ENCODE measurements around the gene SELENOP. TPM values are rescaled to one million over a fixed set of nuclear protein-coding genes. Genes with fewer than 3 reads are reported as not detected.

Gene SELENOP
- polyA plus RNA-seq, 1 donor from 2014 or later: 5.0 TPM

- no peak overlapping the region for H3K27ac ChIP-seq (ENCODE audit: low read length)
- TF ChIP-seq CTCF (IDR thresholded peaks at IDR 0.05; ENCODE audit: poor library complexity, severe bottlenecking): no peak
- TF ChIP-seq MXI1 (conservative IDR thresholded peaks at IDR 0.05; ENCODE audit: poor library complexity, severe bottlenecking): no peak
- H3K79me2 ChIP-seq (replicated peaks; ENCODE audit: insufficient read depth, low read length): no peaks in the 10 kb centered on the region
- H3K4me3 ChIP-seq (ENCODE audit: low read length): no peak overlapping the region
- no peak overlapping the region for H3K4me2 ChIP-seq (ENCODE audit: low read length)
- H3K9me2 ChIP-seq (ENCODE audit: insufficient read depth, low read length): no peaks in the 10 kb centered on the region
- no peak overlapping the region for H2AFZ ChIP-seq (ENCODE audit: low read depth, low read length)
- H3K27me3 ChIP-seq (ENCODE audit: insufficient read depth, low read depth, low read length): no peaks in the 10 kb centered on the region
- H3K9ac ChIP-seq (ENCODE audit: low read length): no peak overlapping the region
- H4K20me1 ChIP-seq (ENCODE audit: insufficient read depth): no peaks in the 10 kb centered on the region
- no peaks in the 10 kb centered on the region for H3F3A ChIP-seq (ENCODE audit: insufficient read depth, low read length, poor library complexity, severe bottlenecking)
- H3K36me3 ChIP-seq (ENCODE audit: insufficient read depth, low read length): no peaks in the 10 kb centered on the region
- no peaks in the 10 kb centered on the region for H3K9me3 ChIP-seq (ENCODE audit: low read length)
These were observed 52.2 kb downstream of the SELENOP start for GRCh38 chr5:42759456-42759855.

GRCh38 chr5:42756606-42757601, 54.8 kb downstream of the SELENOP start, which contains the start of gene CCDC152:
Gene CCDC152 (plus strand): TSS chr5:42756818. CDS start chr5:42759122, 2,304 bp downstream.
- Histone ChIP-seq H3K9me2 (ENCODE audit: insufficient read depth, low read length) (no peaks in the 10 kb centered on the region), H3K9me3 (ENCODE audit: low read length) (no peaks in the 10 kb centered on the region), H3K4me3 (ENCODE audit: low read length) (no peak within 1 kb of the TSS), H2AFZ (ENCODE audit: low read depth, low read length) (no peak within 1 kb of the TSS), H3F3A (ENCODE audit: insufficient read depth, low read length, poor library complexity, severe bottlenecking) (no peaks in the 10 kb centered on the region), H3K9ac (ENCODE audit: low read length) (no peak within 1 kb of the TSS), H3K4me2 (ENCODE audit: low read length) (no peak within 1 kb of the TSS), H3K79me2 (replicated peaks; ENCODE audit: insufficient read depth, low read length) (no peaks in the 10 kb centered on the region), H3K27me3 (ENCODE audit: insufficient read depth, low read depth, low read length) (no peaks in the 10 kb centered on the region), H4K20me1 (ENCODE audit: insufficient read depth) (no peaks in the 10 kb centered on the region), H3K27ac (ENCODE audit: low read length) (no peak within 1 kb of the TSS), H3K36me3 (ENCODE audit: insufficient read depth, low read length) (no peaks in the 10 kb centered on the region)
- TF ChIP-seq TAF1 (IDR thresholded peaks at IDR 0.05; ENCODE audit: low read depth): no peak
- no peak for TF ChIP-seq SMC3 (conservative IDR thresholded peaks at IDR 0.05; ENCODE audit: poor library complexity)
- TF ChIP-seq MXI1 (conservative IDR thresholded peaks at IDR 0.05; ENCODE audit: poor library complexity, severe bottlenecking): no peak
- TF ChIP-seq REST (IDR thresholded peaks at IDR 0.05; ENCODE audit: borderline replicate concordance): no peak
- no peak for TF ChIP-seq CTCF (IDR thresholded peaks at IDR 0.05; ENCODE audit: poor library complexity, severe bottlenecking)
- TF ChIP-seq RAD21 (conservative IDR thresholded peaks at IDR 0.05): no peak
- no peak for TF ChIP-seq EP300 (conservative IDR thresholded peaks at IDR 0.05; ENCODE audit: poor library complexity, severe bottlenecking)
- no peak for TF ChIP-seq POLR2AphosphoS5 (IDR thresholded peaks at IDR 0.05)
- no peak for TF ChIP-seq EZH2 (IDR thresholded peaks at IDR 0.05; ENCODE audit: borderline replicate concordance, insufficient read depth, low read length, poor library complexity, severe bottlenecking)

Data from neural cell (in vitro differentiated cells).